ENCODE results near the gene HAUS8.
A peak's percentile ranks its signal among the peaks of the same experiment; 100 is the strongest.

HAUS8 gene

GRCh38 chr19:17058236-17058635 lies 17.0 kb downstream of the HAUS8 start:
- no peak for DNase-seq (ENCODE audit: extremely low spot score)
- ChIA-PET CTCF (interaction anchor here (0.9 kb wide), 1 partner anchor 128 kb away, joined by 3 read pairs; no protein-coding TSS in a partner anchor), POLR2A (no interaction called here)
- TF ChIP-seq LEF1 (IDR thresholded peaks at IDR 0.05; ENCODE audit: borderline replicate concordance) (no peak), SUZ12 (IDR thresholded peaks at IDR 0.05) (no peak), ARNT (IDR thresholded peaks at IDR 0.05) (no peak), HDGF (IDR thresholded peaks at IDR 0.05; ENCODE audit: borderline replicate concordance) (no peak)
- TF ChIP-seq, protein P1, sequence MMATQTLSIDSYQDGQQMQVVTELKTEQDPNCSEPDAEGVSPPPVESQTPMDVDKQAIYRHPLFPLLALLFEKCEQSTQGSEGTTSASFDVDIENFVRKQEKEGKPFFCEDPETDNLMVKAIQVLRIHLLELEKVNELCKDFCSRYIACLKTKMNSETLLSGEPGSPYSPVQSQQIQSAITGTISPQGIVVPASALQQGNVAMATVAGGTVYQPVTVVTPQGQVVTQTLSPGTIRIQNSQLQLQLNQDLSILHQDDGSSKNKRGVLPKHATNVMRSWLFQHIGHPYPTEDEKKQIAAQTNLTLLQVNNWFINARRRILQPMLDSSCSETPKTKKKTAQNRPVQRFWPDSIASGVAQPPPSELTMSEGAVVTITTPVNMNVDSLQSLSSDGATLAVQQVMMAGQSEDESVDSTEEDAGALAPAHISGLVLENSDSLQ (IDR thresholded peaks at IDR 0.05) = no peak

- ChIA-PET POLR2A (interaction anchor here (0.9 to 1.4 kb wide), 2 partner anchors 14 to 159 kb away, joined by 3 read pairs; partner anchors contain the start of gene USE1), CTCF (no interaction called here)
- no peak for DNase-seq (ENCODE audit: extremely low spot score)
- TF ChIP-seq FOXM1 (IDR thresholded peaks at IDR 0.05; ENCODE audit: borderline replicate concordance) (no peak), SUZ12 (IDR thresholded peaks at IDR 0.05) (no peak), BHLHE40 (IDR thresholded peaks at IDR 0.05; ENCODE audit: borderline replicate concordance) (no peak), NFRKB (IDR thresholded peaks at IDR 0.05) (no peak), L3MBTL2 (conservative IDR thresholded peaks at IDR 0.05) (no peak), FOXA1 (IDR thresholded peaks at IDR 0.05) (no peak), SP1 (IDR thresholded peaks at IDR 0.05) (no peak), HDGF (IDR thresholded peaks at IDR 0.05; ENCODE audit: borderline replicate concordance) (no peak), ZNF384 (IDR thresholded peaks at IDR 0.05) (no peak), ARNT (IDR thresholded peaks at IDR 0.05) (no peak), LEF1 (IDR thresholded peaks at IDR 0.05; ENCODE audit: borderline replicate concordance) (no peak), TARDBP (IDR thresholded peaks at IDR 0.05) (no peak), FOXK2 (IDR thresholded peaks at IDR 0.05) (no peak), CTBP1 (IDR thresholded peaks at IDR 0.05; ENCODE audit: borderline replicate concordance) (no peak), ELF4 (IDR thresholded peaks at IDR 0.05) (no peak)
- TF ChIP-seq, protein P1 (IDR thresholded peaks at IDR 0.05) = no peak
Measured at GRCh38 chr19:17055636-17056035, 19.6 kb downstream of the HAUS8 start.

- DNase-seq (ENCODE audit: extremely low spot score) = no peak
- TF ChIP-seq TARDBP (IDR thresholded peaks at IDR 0.05) (no peak), FOXM1 (IDR thresholded peaks at IDR 0.05; ENCODE audit: borderline replicate concordance) (no peak), NFRKB (IDR thresholded peaks at IDR 0.05) (no peak), FOXK2 (IDR thresholded peaks at IDR 0.05) (no peak), FOXA1 (IDR thresholded peaks at IDR 0.05) (no peak), ELF4 (IDR thresholded peaks at IDR 0.05) (no peak), HDGF (IDR thresholded peaks at IDR 0.05; ENCODE audit: borderline replicate concordance) (no peak)
Measured at GRCh38 chr19:17054746-17055145, 20.5 kb downstream of the HAUS8 start.

GRCh38 chr19:17052439-17052838 lies 22.8 kb downstream of the HAUS8 start:
- DNase-seq (ENCODE audit: extremely low spot score) = peak; percentile 48
- ChIA-PET CTCF (interaction anchor here (0.6 to 1.3 kb wide), 5 partner anchors 8 to 337 kb away, joined by 3 to 8 read pairs (median 3); no protein-coding TSS in a partner anchor), POLR2A (no interaction called here)
- TF ChIP-seq CTBP1 (IDR thresholded peaks at IDR 0.05; ENCODE audit: borderline replicate concordance) (no peak), ARNT (IDR thresholded peaks at IDR 0.05) (no peak), L3MBTL2 (conservative IDR thresholded peaks at IDR 0.05) (no peak), NFRKB (IDR thresholded peaks at IDR 0.05) (no peak), ZNF384 (IDR thresholded peaks at IDR 0.05) (peak; percentile 76)

More at GRCh38 chr19:17054746-17055145, 20.5 kb downstream of the HAUS8 start:
- POLR2A ChIA-PET = no interaction called here
- CTCF ChIA-PET = no interaction called here

- no peak for DNase-seq (ENCODE audit: extremely low spot score)
- CTCF ChIA-PET = no interaction called here
- POLR2A ChIA-PET = no interaction called here
- TF ChIP-seq ELF4 (IDR thresholded peaks at IDR 0.05) (no peak), CTBP1 (IDR thresholded peaks at IDR 0.05; ENCODE audit: borderline replicate concordance) (no peak), ZNF384 (IDR thresholded peaks at IDR 0.05) (no peak), FOXM1 (IDR thresholded peaks at IDR 0.05; ENCODE audit: borderline replicate concordance) (no peak), SUZ12 (IDR thresholded peaks at IDR 0.05) (no peak)
Measured at GRCh38 chr19:17049711-17050280, 25.5 kb downstream of the HAUS8 start.

- POLR2A ChIA-PET = no interaction called here
- TF ChIP-seq HDGF (IDR thresholded peaks at IDR 0.05; ENCODE audit: borderline replicate concordance) (no peak), FOXK2 (IDR thresholded peaks at IDR 0.05) (no peak), BHLHE40 (IDR thresholded peaks at IDR 0.05; ENCODE audit: borderline replicate concordance) (no peak), LEF1 (IDR thresholded peaks at IDR 0.05; ENCODE audit: borderline replicate concordance) (no peak), FOXA1 (IDR thresholded peaks at IDR 0.05) (no peak), CTBP1 (IDR thresholded peaks at IDR 0.05; ENCODE audit: borderline replicate concordance) (no peak), ZNF384 (IDR thresholded peaks at IDR 0.05) (no peak), FOXM1 (IDR thresholded peaks at IDR 0.05; ENCODE audit: borderline replicate concordance) (no peak), TARDBP (IDR thresholded peaks at IDR 0.05) (no peak)
- CTCF ChIA-PET = no interaction called here
- DNase-seq (ENCODE audit: extremely low spot score) = no peak
Measured at GRCh38 chr19:17048885-17049453, 26.3 kb downstream of the HAUS8 start.

- DNase-seq (ENCODE audit: extremely low spot score) = no peak
- POLR2A ChIA-PET = no interaction called here
- TF ChIP-seq BHLHE40 (IDR thresholded peaks at IDR 0.05; ENCODE audit: borderline replicate concordance) = no peak
- TF ChIP-seq ARNT (IDR thresholded peaks at IDR 0.05) = no peak
- no peak for TF ChIP-seq SP1 (IDR thresholded peaks at IDR 0.05)
- TF ChIP-seq FOXA1 (IDR thresholded peaks at IDR 0.05) = no peak
- TF ChIP-seq, protein P1 (IDR thresholded peaks at IDR 0.05) = no peak
- TF ChIP-seq FOXM1 (IDR thresholded peaks at IDR 0.05; ENCODE audit: borderline replicate concordance) = no peak
- no peak for TF ChIP-seq LEF1 (IDR thresholded peaks at IDR 0.05; ENCODE audit: borderline replicate concordance)
- no peak for TF ChIP-seq CTBP1 (IDR thresholded peaks at IDR 0.05; ENCODE audit: borderline replicate concordance)
- no peak for TF ChIP-seq ZNF384 (IDR thresholded peaks at IDR 0.05)
- CTCF ChIA-PET = no interaction called here
Measured at GRCh38 chr19:17045907-17046502, 29.2 kb downstream of the HAUS8 start.

All from HEK293T (cell line).